Neural progenitor cell (in vitro differentiated cells): Measurements from ENCODE around the gene OR6B3. TPM values are rescaled to one million over a fixed set of nuclear protein-coding genes. Genes with fewer than 3 reads are reported as not detected.
A peak's percentile ranks its signal among the peaks of the same experiment; 100 is the strongest.

Source experiments
- DNase-seq: peaks from one replicate; pipeline ENCODE4 v3.0.0-alpha.2; 2016; ENCODE audit warnings: low spot score
- H2AFZ ChIP-seq: fragments of 200-600 bp; sonication (generic); replicated peaks from 2 replicates; pipeline ENCODE4 v1.6.1; 2016; ENCODE audit warnings: antibody characterized with exemption
- H3F3A ChIP-seq: fragments of 200-600 bp; sonication (generic); 2 replicates; pipeline ENCODE4 v1.6.1; 2016; ENCODE audit warnings: antibody characterized with exemption, low read depth
- H3K27ac ChIP-seq: fragments of 200-600 bp; sonication (generic); 2 replicates; pipeline ENCODE4 v1.5.1; 2016; ENCODE audit warnings: mild to moderate bottlenecking
- H3K27me3 ChIP-seq: fragments of 200-600 bp; sonication (generic); 2 replicates; pipeline ENCODE4 v1.6.1; 2016; ENCODE audit warnings: mild to moderate bottlenecking, moderate library complexity
- H3K36me3 ChIP-seq: fragments of 200-600 bp; sonication (generic); 2 replicates; pipeline ENCODE4 v1.5.1; 2016
- H3K4me1 ChIP-seq: fragments of 200-600 bp; sonication (generic); 2 replicates; pipeline ENCODE4 v1.6.1; 2016; ENCODE audit warnings: mixed run types
- H3K4me2 ChIP-seq: fragments of 200-600 bp; sonication (generic); 2 replicates; pipeline ENCODE4 v1.6.1; 2016
- H3K4me3 ChIP-seq: fragments of 200-600 bp; sonication (generic); 2 replicates; pipeline ENCODE4 v1.5.1; 2016
- H3K79me2 ChIP-seq: fragments of 200-600 bp; sonication (generic); 2 replicates; pipeline ENCODE4 v1.6.1; 2016; ENCODE audit warnings: low read depth
- H3K9ac ChIP-seq: fragments of 200-600 bp; sonication (generic); 2 replicates; pipeline ENCODE4 v1.6.1; 2016
- H3K9me3 ChIP-seq: fragments of 200-600 bp; sonication (generic); 2 replicates; pipeline ENCODE4 v1.5.1; 2016; ENCODE audit warnings: low read depth
- H4K20me1 ChIP-seq: fragments of 200-600 bp; sonication (generic); 2 replicates; pipeline ENCODE4 v1.6.1; 2016; ENCODE audit warnings: low read depth
- H3K27ac Mint-ChIP-seq: 3 replicates; pipeline ENCODE4 v1.8.0; 2021; ENCODE audit warnings: mixed read lengths
- H3K27me3 Mint-ChIP-seq: 2 replicates; pipeline ENCODE4 v1.8.0; 2022; ENCODE audit warnings: low read depth, mild to moderate bottlenecking, inconsistent platforms, moderate library complexity, mixed read lengths; ENCODE audit not compliant: insufficient read depth
- H3K36me3 Mint-ChIP-seq: 3 replicates; pipeline ENCODE4 v1.8.0; 2021; ENCODE audit warnings: mixed read lengths
- H3K4me1 Mint-ChIP-seq: 3 replicates; pipeline ENCODE4 v1.8.0; 2021; ENCODE audit warnings: mixed read lengths
- H3K4me3 Mint-ChIP-seq: 3 replicates; pipeline ENCODE4 v1.8.0; 2021; ENCODE audit warnings: mild to moderate bottlenecking, moderate library complexity, mixed read lengths
- H3K9me3 Mint-ChIP-seq: 3 replicates; pipeline ENCODE4 v1.8.0; 2020; ENCODE audit warnings: mixed read lengths
- EZH2 ChIP-seq: fragments of 200-600 bp; sonication (generic); IDR thresholded peaks from 2 replicates; pipeline ENCODE4 v1.6.1; 2017; ENCODE audit warnings: antibody characterized with exemption, mild to moderate bottlenecking, moderate library complexity
- EZH2phosphoT487 ChIP-seq: fragments of 200-600 bp; sonication (generic); IDR thresholded peaks from 2 replicates; pipeline ENCODE4 v1.6.1; 2017; ENCODE audit warnings: antibody characterized with exemption
- total RNA-seq: library from RNA; depleted of rRNA; stranded (reverse); fragments of >200 nt; gene quantifications from 2 replicates; pipeline ENCODE4 v1.2.3, GENCODE V29; 2015; ENCODE audit warnings: low replicate concordance
- TF ChIP-seq, protein P1 (sequence below): fragments of 200-600 bp; sonication (generic); IDR thresholded peaks from 2 replicates; pipeline ENCODE4 v1.5.1; 2017; ENCODE audit warnings: antibody characterized with exemption, mild to moderate bottlenecking

Gene OR6B3
- total RNA-seq, 1 donor from 2014 or later = not detected

DNA sequence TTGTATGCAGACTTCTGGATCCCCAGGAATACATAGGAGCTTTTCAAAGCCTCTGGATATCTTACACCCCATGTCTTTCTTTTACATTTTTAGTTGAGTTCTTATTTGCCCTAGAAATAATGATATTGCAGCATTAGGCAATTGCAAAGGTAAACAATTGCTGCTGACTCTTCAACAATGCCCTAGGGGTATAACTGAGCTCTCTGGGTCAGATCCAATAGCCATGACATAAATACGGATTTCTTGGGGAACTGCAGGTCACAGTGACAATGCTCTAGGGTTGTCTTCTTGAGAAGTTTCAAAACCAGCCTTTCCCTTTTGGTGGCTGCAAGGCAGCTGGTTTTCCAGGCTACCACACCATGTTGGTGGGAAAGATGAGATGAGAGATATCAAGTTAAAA, 16.5 kb upstream of the OR6B3 start:
- Histone ChIP-seq H4K20me1 (no peaks in the 10 kb centered on the region), H3K27me3 (no peaks in the 10 kb centered on the region), H3K36me3 (no peaks in the 10 kb centered on the region), H3F3A (no peaks in the 10 kb centered on the region), H3K27ac (no peak overlapping the region), H3K4me2 (no peak overlapping the region), H3K9me3 (no peaks in the 10 kb centered on the region), H3K4me3 (no peak overlapping the region), H3K9ac (no peak overlapping the region), H2AFZ (no peak overlapping the region), H3K79me2 (no peaks in the 10 kb centered on the region), H3K4me1 (no peaks in the 10 kb centered on the region)
- Mint-ChIP-seq H3K9me3 (peaks cover 7% of the 10 kb centered on the region), H3K27ac (no peak overlapping the region), H3K4me1 (no peaks in the 10 kb centered on the region), H3K4me3 (no peak overlapping the region), H3K27me3 (peaks cover 2% of the 10 kb centered on the region), H3K36me3 (no peaks in the 10 kb centered on the region)
- no peak for TF ChIP-seq EZH2
- TF ChIP-seq EZH2phosphoT487 = no peak
- TF ChIP-seq, protein P1, sequence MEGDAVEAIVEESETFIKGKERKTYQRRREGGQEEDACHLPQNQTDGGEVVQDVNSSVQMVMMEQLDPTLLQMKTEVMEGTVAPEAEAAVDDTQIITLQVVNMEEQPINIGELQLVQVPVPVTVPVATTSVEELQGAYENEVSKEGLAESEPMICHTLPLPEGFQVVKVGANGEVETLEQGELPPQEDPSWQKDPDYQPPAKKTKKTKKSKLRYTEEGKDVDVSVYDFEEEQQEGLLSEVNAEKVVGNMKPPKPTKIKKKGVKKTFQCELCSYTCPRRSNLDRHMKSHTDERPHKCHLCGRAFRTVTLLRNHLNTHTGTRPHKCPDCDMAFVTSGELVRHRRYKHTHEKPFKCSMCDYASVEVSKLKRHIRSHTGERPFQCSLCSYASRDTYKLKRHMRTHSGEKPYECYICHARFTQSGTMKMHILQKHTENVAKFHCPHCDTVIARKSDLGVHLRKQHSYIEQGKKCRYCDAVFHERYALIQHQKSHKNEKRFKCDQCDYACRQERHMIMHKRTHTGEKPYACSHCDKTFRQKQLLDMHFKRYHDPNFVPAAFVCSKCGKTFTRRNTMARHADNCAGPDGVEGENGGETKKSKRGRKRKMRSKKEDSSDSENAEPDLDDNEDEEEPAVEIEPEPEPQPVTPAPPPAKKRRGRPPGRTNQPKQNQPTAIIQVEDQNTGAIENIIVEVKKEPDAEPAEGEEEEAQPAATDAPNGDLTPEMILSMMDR = no peak
- no peak for DNase-seq

DNA sequence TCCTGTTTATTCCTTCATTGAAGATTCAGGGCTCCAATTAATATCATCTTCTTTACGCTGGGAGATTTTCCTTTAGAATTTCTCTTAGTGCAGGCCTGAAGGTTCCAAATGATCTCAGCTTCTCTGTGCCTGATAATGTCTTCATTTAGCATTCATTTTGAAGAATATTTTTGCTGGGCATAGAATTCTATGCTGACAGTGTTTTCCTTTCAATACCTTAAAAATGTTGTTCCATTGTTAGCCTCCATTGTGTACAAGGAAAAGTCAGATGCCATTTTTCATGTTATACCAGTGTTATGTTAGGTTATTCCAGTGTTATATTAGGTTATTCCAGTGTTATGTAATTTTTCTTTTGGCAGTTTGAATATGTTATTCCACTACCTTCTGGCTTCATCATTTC, 14.9 kb upstream of the OR6B3 start:
- no peaks in the 10 kb centered on the region for H3K79me2 ChIP-seq
- Mint-ChIP-seq H3K27ac (no peak overlapping the region), H3K9me3 (peaks cover 7% of the 10 kb centered on the region), H3K36me3 (no peaks in the 10 kb centered on the region), H3K4me3 (no peak overlapping the region), H3K27me3 (peaks cover 2% of the 10 kb centered on the region), H3K4me1 (no peaks in the 10 kb centered on the region)
- no peak overlapping the region for H2AFZ ChIP-seq
- H3F3A ChIP-seq = no peaks in the 10 kb centered on the region
- no peak overlapping the region for H3K9ac ChIP-seq
- no peaks in the 10 kb centered on the region for H3K4me1 ChIP-seq
- no peak for DNase-seq
- H4K20me1 ChIP-seq = no peaks in the 10 kb centered on the region
- no peak overlapping the region for H3K27ac ChIP-seq
- H3K4me2 ChIP-seq = no peak overlapping the region
- no peak overlapping the region for H3K4me3 ChIP-seq
- H3K36me3 ChIP-seq = no peaks in the 10 kb centered on the region
- no peaks in the 10 kb centered on the region for H3K9me3 ChIP-seq
- TF ChIP-seq EZH2phosphoT487 = no peak
- TF ChIP-seq, protein P1 = no peak
- TF ChIP-seq EZH2 = no peak
- no peaks in the 10 kb centered on the region for H3K27me3 ChIP-seq

DNA sequence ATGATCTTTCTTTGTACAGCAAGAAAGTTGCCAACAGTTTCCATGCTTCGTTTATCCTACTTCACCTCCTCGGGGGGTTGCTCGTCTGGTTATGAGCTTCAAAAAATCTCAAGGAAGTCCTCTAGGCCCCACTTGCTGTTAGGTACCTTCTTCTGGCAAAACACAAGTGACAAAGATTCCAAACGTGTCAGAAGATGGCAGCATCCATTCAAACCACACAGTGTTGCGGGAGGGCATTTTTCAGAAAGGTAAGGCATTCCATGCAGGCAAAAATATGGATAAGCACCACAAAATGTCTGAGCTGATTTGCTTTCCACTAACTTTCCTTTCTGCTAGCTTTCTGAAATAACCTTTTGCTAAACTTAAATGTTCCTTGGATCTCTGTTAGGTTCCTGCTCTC, 13.2 kb upstream of the OR6B3 start:
- no peak overlapping the region for H3K9ac ChIP-seq
- DNase-seq = no peak
- Mint-ChIP-seq H3K4me1 (no peaks in the 10 kb centered on the region), H3K27me3 (peaks cover 4% of the 10 kb centered on the region), H3K4me3 (no peak overlapping the region), H3K36me3 (no peaks in the 10 kb centered on the region), H3K27ac (no peak overlapping the region), H3K9me3 (peaks cover 7% of the 10 kb centered on the region)
- no peaks in the 10 kb centered on the region for H3K79me2 ChIP-seq
- no peak overlapping the region for H3K27ac ChIP-seq
- no peaks in the 10 kb centered on the region for H3K9me3 ChIP-seq
- H2AFZ ChIP-seq = no peak overlapping the region
- no peaks in the 10 kb centered on the region for H3F3A ChIP-seq
- H3K4me3 ChIP-seq = no peak overlapping the region
- H3K4me2 ChIP-seq = no peak overlapping the region
- H4K20me1 ChIP-seq = no peaks in the 10 kb centered on the region
- TF ChIP-seq EZH2phosphoT487 (no peak), EZH2 (no peak)
- TF ChIP-seq, protein P1 = no peak
- no peaks in the 10 kb centered on the region for H3K36me3 ChIP-seq
- H3K4me1 ChIP-seq = no peaks in the 10 kb centered on the region
- H3K27me3 ChIP-seq = no peaks in the 10 kb centered on the region

DNA sequence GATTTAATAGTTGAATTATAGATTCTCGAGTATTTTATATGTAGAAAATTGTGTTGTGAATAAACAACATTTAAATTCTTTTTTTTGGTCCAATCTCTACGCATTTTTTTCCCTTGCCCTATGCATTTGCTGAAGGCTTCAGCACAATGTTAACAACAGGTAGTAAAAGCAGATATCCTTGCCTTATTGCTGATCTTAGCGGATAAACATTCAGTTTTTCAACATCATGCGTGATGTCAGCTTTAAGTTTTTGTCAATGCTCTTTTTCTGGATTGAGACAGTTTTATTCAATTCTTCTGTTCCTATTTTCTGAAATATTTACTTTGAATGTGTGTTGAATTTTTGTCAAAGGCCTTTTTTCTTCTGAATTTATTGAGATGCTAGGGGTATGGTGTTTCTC, 11.6 kb upstream of the OR6B3 start:
- Mint-ChIP-seq H3K27ac (no peak overlapping the region), H3K4me3 (no peak overlapping the region), H3K36me3 (no peaks in the 10 kb centered on the region), H3K9me3 (peaks cover 7% of the 10 kb centered on the region), H3K4me1 (no peaks in the 10 kb centered on the region), H3K27me3 (peaks cover 7% of the 10 kb centered on the region)
- no peak overlapping the region for H3K27ac ChIP-seq
- no peak for DNase-seq
- TF ChIP-seq EZH2 (no peak), EZH2phosphoT487 (no peak)
- TF ChIP-seq, protein P1 = no peak
- no peak overlapping the region for H3K4me2 ChIP-seq
- peak overlapping the region; percentile 3 for H2AFZ ChIP-seq
- H3K9me3 ChIP-seq = no peaks in the 10 kb centered on the region
- no peaks in the 10 kb centered on the region for H4K20me1 ChIP-seq
- no peaks in the 10 kb centered on the region for H3K36me3 ChIP-seq
- no peaks in the 10 kb centered on the region for H3K4me1 ChIP-seq
- no peak overlapping the region for H3K4me3 ChIP-seq
- no peaks in the 10 kb centered on the region for H3K27me3 ChIP-seq
- no peaks in the 10 kb centered on the region for H3K79me2 ChIP-seq
- H3F3A ChIP-seq = no peaks in the 10 kb centered on the region
- H3K9ac ChIP-seq = no peak overlapping the region
